H1 (cell line): ENCODE results near the gene RPS19. TPM values are rescaled to one million over a fixed set of nuclear protein-coding genes. Genes with fewer than 3 reads are reported as not detected.
A peak's percentile ranks its signal among the peaks of the same experiment; 100 is the strongest.

Experiments
- BACH1 ChIP-seq: IDR thresholded peaks from 2 replicates; pipeline ENCODE4 v1.6.1; 2012; ENCODE audit warnings: low read length, improper control_type of control experiment
- CBX8 ChIP-seq: fragments of 300-800, 300-1000 bp; sonication (generic); IDR thresholded peaks from 2 replicates; pipeline ENCODE4 v1.7.1; 2016; ENCODE audit warnings: low read depth, low read length, borderline replicate concordance
- CEBPB ChIP-seq: IDR thresholded peaks from 2 replicates; pipeline ENCODE4 v1.6.1; 2012; ENCODE audit warnings: low read depth, low read length
- PHF8 ChIP-seq: fragments of 200-600 bp; sonication (generic); conservative IDR thresholded peaks from 2 replicates; pipeline ENCODE4 v1.7.1; 2012; ENCODE audit warnings: low read depth, mild to moderate bottlenecking, inconsistent platforms, low read length, moderate library complexity
- RNF2 ChIP-seq: fragments of 200-900, 300-1000 bp; sonication (generic); IDR thresholded peaks from 2 replicates; pipeline ENCODE4 v1.7.1; 2016; ENCODE audit warnings: borderline replicate concordance, low read depth, mild to moderate bottlenecking, antibody characterized with exemption, low read length; ENCODE audit not compliant: poor library complexity, severe bottlenecking; ENCODE audit errors: missing control alignments
- RXRA ChIP-seq: IDR thresholded peaks from 2 replicates; pipeline ENCODE4 v1.6.1; 2011; ENCODE audit warnings: low read depth, mild to moderate bottlenecking, low read length, moderate library complexity; ENCODE audit not compliant: insufficient read depth
- SP2 ChIP-seq: IDR thresholded peaks from 2 replicates; pipeline ENCODE4 v1.6.1; 2012; ENCODE audit warnings: mild to moderate bottlenecking, low read length, inconsistent platforms
- TAF1 ChIP-seq: IDR thresholded peaks from 2 replicates; pipeline ENCODE4 v1.6.1; 2011; ENCODE audit warnings: mild to moderate bottlenecking, low read depth, low read length
- USF2 ChIP-seq: IDR thresholded peaks from 2 replicates; pipeline ENCODE4 v1.6.1; 2011; ENCODE audit warnings: low read length, improper control_type of control experiment
- polyA plus RNA-seq, 7 experiments: library from polyadenylated mRNA; depleted of rRNA in 3 of 7; stranded (reverse) in 5 of 7; unstranded in 2 of 7; fragments of >200 nt in 5 of 7; fragments of 200-250 nt in 2 of 7; gene quantifications; 1 replicate in 5 of 7; 2 replicates in 1 of 7; 4 replicates in 1 of 7; pipeline versions ENCODE4 v1.2.1 to v1.2.3, GENCODE V29; 2011 to 2013; ENCODE audit warnings: missing spikeins in 2 of 7, mixed read lengths in 2 of 7
- total RNA-seq: library from RNA; stranded (reverse); fragmentation: NEBNext Ultra II Directional; extraction: Animal tissue kit (Norgen Biotek cat#: 25700); gene quantifications from 2 replicates; pipeline ENCODE4 v1.2.1, GENCODE V29; 2021
- TF ChIP-seq, protein P1 (sequence below): IDR thresholded peaks from 2 replicates; pipeline ENCODE4 v1.6.1; 2012; ENCODE audit warnings: inconsistent platforms
- TF ChIP-seq, protein P2 (sequence below): IDR thresholded peaks from 2 replicates; pipeline ENCODE4 v1.6.1; 2011; ENCODE audit warnings: low read depth, mild to moderate bottlenecking, low read length; ENCODE audit not compliant: insufficient read depth

Gene RPS19
- total and polyA plus RNA-seq, 2 of the 8 experiments (the other 6 are each of a cell fraction or from before 2014, with no cell fraction given), result 2,817 to 5,751 TPM

DNA sequence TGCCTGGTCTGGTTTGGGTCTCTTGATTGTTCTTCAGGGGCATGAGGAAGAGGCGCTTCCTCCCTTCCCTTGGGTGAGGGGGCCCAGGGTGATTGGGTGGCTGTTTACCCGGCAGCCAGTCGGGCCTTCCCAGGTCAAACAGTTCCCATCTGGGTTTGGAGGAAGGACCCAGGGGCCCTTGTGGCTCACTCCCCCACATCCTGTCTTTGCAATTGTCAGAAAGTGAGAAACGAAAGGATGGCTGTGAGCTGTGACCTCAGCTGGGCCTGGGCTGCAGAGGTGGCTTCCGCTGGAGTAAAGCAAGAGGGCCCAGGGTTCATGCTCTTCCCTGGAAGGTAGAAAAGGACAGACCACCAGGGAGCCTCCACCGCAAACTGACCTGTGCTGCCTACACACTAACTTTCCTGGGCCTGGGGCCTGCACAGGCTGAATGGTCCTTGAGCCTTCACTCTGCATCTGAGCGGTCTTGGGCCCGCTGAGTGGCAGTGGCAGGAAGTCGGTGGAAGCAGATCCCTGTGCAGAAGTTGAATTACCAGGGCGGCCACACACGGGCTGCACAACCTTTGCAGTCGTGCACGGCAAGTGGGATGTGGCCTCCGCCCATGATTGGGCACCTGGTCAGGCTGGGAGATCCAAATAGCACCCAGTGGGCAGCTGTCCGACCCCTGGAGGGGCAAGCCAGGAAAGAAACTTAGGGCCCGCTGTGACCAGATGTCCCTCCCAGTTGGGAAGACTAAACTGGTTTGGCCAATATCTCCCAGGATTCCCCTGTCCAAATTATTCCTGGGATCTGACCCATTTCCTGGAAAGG lies 11.7 kb downstream of the RPS19 start (continued):
- TF ChIP-seq CEBPB (no peak), PHF8 (no peak), CBX8 (no peak), RXRA (no peak), SP2 (no peak), TAF1 (no peak), BACH1 (no peak), RNF2 (no peak), USF2 (peak; percentile 6)
- TF ChIP-seq, protein P1, sequence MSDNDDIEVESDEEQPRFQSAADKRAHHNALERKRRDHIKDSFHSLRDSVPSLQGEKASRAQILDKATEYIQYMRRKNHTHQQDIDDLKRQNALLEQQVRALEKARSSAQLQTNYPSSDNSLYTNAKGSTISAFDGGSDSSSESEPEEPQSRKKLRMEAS, result no peak
- TF ChIP-seq, protein P2, sequence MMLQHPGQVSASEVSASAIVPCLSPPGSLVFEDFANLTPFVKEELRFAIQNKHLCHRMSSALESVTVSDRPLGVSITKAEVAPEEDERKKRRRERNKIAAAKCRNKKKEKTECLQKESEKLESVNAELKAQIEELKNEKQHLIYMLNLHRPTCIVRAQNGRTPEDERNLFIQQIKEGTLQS, result no peak
- TF ChIP-seq, all 59 proteins: peak for 5
